SJSA1 (cell line): Measurements from ENCODE around the gene LYZL4. TPM values are rescaled to one million over a fixed set of nuclear protein-coding genes. Genes with fewer than 3 reads are reported as not detected.
A peak's percentile ranks its signal among the peaks of the same experiment; 100 is the strongest.

ENCODE experiments used
- DNase-seq, 2 experiments: peaks; one replicate each; pipeline ENCODE4 v3.0.0-alpha.2; 2015 to 2020; ENCODE audit warnings: low spot score in 2 of 2, low read depth in 1 of 2
- H3K27ac ChIP-seq: fragments of 250-450 bp; sonication (Bioruptor Pico); 2 replicates; pipeline ENCODE4 v1.5.1; 2020; ENCODE audit warnings: mild to moderate bottlenecking, moderate library complexity
- H3K27me3 ChIP-seq: fragments of 250-450 bp; sonication (Bioruptor Pico); replicated peaks from 2 replicates; pipeline ENCODE4 v1.5.1; 2020; ENCODE audit warnings: mild to moderate bottlenecking, moderate library complexity
- H3K36me3 ChIP-seq: fragments of 250-450 bp; sonication (Bioruptor Pico); 2 replicates; pipeline ENCODE4 v1.5.1; 2020; ENCODE audit warnings: mild to moderate bottlenecking
- H3K4me1 ChIP-seq: fragments of 250-450 bp; sonication (Bioruptor Pico); replicated peaks from 2 replicates; pipeline ENCODE4 v1.6.1; 2021; ENCODE audit warnings: mild to moderate bottlenecking
- H3K4me3 ChIP-seq: fragments of 250-450 bp; sonication (Bioruptor Pico); 2 replicates; pipeline ENCODE4 v1.5.1; 2020; ENCODE audit warnings: mild to moderate bottlenecking
- H3K9me3 ChIP-seq: fragments of 250-450 bp; sonication (Bioruptor Pico); replicated peaks from 2 replicates; pipeline ENCODE4 v1.5.1; 2020; ENCODE audit warnings: mild to moderate bottlenecking
- total RNA-seq: library from RNA; depleted of rRNA; stranded (reverse); fragments of >200 nt; shearing (Covaris generic); gene quantifications from 2 replicates; pipeline ENCODE4 v1.2.3, GENCODE V29; 2014; rRNA removed

Gene LYZL4, protein sequence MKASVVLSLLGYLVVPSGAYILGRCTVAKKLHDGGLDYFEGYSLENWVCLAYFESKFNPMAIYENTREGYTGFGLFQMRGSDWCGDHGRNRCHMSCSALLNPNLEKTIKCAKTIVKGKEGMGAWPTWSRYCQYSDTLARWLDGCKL
- not detected in 2 replicates for total RNA-seq

DNA sequence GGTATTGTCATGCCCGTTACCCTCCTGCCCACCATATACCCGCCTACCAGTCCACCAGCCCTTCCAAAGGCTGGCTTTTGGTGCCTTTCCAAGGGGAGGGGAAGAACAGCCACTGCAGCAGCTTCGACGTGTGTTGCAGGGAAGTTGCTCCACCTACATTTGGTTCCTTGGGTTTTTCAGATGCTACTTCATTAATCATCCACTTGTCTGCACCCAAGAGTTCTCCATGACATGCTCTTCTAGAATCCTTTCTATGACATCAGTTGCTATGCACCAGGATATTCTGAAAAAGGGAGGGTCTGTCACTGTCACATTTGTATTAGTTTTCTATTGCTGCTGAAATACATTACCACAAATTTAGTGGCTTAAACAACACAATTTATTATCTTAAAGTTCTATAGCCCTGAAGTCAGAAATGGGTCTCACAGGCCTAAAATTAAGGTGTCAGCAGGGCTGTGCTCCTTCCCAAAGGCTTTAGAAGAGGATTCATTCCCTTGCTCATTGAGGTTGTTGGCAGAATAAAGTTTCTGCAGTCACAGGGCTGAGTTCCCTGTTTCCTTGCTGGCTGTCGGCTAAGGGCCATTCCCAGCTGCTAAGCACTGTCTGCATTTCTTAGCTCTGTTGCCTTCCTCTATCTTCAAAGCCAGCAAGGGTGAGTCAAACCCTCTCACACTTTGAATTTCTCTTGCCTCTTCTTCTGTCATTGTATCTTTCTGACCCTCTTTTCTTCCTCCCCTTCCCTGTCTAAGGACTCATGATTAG lies at the start of gene LYZL4:
Gene LYZL4 (minus strand): TSS at position 241 of the 762 bp plus-strand sequence. CDS start 3,359 bp downstream, outside the sequence.
- H3K27ac ChIP-seq, result no peak within 1 kb of the TSS
- H3K4me1 ChIP-seq, result no peaks in the 10 kb centered on the region
- no peaks in the 10 kb centered on the region for H3K36me3 ChIP-seq
- DNase-seq, result no peak
- H3K27me3 ChIP-seq, result no peaks in the 10 kb centered on the region
- H3K9me3 ChIP-seq, result no peaks in the 10 kb centered on the region
- no peak within 1 kb of the TSS for H3K4me3 ChIP-seq

DNA sequence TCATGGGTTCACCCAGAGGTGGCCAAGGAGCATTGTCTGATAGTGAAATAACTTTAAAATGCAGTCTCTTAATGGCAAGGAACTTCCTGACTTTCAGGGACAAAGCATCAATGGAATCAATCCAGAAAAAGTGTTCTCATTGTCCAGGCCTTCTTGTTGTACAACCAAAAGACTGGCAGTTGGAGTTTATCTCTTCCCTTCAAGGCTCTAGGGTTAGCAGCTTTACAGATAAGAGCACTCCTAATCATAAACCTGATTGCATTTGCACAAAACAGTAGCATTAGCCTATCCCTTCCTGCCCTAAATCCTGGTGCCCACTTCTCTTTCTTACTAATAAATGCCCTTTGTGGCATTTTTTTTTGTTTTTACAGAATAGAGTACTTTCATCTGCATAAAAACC lies 48.7 kb upstream of the LYZL4 start:
- Histone ChIP-seq H3K27ac (no peak overlapping the region), H3K36me3 (no peaks in the 10 kb centered on the region), H3K27me3 (no peaks in the 10 kb centered on the region), H3K4me1 (no peaks in the 10 kb centered on the region), H3K4me3 (no peak overlapping the region), H3K9me3 (no peaks in the 10 kb centered on the region)
- DNase-seq, result no peak

DNA sequence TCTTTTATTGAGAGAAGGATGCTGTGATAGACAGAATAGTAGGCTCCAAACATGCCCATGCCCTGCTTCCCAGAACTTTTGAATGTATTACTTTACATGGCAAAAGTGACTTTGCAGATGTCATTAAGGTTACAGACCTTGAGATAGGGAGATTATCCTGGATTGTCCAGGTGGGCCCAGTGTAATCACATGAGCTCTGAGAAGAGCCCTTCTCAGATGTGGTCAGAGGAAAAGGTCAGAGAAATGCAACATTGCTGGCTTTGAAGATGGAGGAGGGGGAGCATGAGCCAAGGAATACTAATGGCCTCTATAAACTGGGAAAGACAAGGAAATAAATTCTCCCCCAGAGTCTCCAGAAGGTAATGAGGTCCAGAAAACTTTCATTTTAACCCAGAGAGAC lies 45.8 kb upstream of the LYZL4 start:
- H3K27me3 ChIP-seq, result no peaks in the 10 kb centered on the region
- DNase-seq, result no peak
- H3K4me3 ChIP-seq, result no peak overlapping the region
- no peaks in the 10 kb centered on the region for H3K9me3 ChIP-seq
- H3K4me1 ChIP-seq, result no peaks in the 10 kb centered on the region
- no peaks in the 10 kb centered on the region for H3K36me3 ChIP-seq
- no peak overlapping the region for H3K27ac ChIP-seq

DNA sequence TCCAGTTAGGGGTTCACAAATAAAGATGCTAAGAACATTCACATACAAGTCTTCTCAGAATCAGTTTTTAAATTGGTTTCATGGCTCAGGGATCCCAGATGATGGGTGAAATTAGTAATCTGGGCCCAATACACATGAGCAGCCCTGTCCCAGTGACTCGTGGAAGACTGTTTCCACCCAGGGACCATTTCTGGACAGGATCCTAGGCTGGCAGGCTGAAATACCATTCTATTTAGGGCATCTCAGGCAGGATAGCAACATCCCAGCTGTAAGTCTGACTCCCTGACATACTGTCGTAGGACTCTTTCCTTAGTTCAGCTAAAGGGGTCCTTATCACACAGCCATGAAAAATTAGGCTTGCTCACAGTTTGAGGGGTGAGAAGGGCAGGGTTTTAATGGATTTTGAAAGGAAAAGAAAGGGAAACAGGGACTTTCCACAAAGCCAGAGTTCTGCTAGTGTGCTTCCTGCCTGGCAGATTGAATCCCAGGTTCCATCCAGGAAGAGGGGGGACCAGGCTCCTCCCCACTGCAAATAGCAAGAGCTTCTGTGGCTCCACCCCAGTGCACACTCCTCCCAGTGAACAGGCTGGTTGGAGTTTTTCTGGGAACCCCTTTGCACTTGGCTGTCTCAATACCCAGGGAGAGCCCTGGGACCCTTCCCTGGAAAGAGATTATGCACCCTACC lies 41.3 kb upstream of the LYZL4 start:
- Histone ChIP-seq H3K27ac (no peak overlapping the region), H3K27me3 (no peaks in the 10 kb centered on the region), H3K4me3 (no peak overlapping the region), H3K4me1 (no peaks in the 10 kb centered on the region), H3K36me3 (no peaks in the 10 kb centered on the region), H3K9me3 (no peaks in the 10 kb centered on the region)
- no peak for DNase-seq

DNA sequence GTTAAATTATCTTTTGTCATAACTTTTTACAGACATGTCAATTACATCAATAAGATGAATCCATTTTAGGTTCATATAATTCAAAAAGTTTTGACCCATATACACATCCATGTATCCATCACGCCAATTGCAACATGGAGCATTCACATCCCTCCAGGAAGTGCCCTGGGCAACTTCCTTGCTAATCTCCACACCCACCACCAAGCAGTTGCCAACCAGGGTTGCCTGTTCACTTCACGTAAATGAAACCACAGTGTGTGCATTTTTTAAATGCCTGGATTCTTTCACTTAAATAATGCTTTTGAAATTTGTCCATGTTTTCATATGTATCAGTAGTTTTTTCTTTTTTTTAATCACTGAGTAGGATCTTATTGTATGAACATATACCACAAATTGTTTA lies 40.7 kb upstream of the LYZL4 start:
- no peak for DNase-seq
- Histone ChIP-seq H3K36me3 (no peaks in the 10 kb centered on the region), H3K27ac (no peak overlapping the region), H3K9me3 (no peaks in the 10 kb centered on the region), H3K4me3 (no peak overlapping the region), H3K27me3 (no peaks in the 10 kb centered on the region), H3K4me1 (no peaks in the 10 kb centered on the region)

DNA sequence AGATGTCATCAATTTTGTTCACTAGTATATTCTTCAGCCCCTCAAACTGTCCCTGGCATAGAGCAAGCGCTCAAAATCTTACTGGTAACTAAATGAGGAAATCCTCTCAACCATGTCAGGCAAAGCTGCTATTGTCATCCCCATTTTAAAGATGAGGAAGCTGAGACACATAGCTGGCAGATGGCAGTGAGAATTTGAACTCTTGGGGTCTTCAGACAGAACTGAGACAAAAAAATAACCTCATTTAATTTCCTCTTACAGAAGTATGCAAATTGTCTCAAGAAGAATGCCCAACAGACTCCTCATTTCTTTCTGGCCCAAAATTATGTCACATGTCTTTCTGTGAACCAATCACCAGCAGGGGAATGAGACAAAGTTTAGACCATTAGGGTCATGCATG lies 40.2 kb upstream of the LYZL4 start:
- Histone ChIP-seq H3K27me3 (no peaks in the 10 kb centered on the region), H3K4me1 (no peaks in the 10 kb centered on the region), H3K9me3 (no peaks in the 10 kb centered on the region), H3K4me3 (no peak overlapping the region), H3K27ac (no peak overlapping the region), H3K36me3 (no peaks in the 10 kb centered on the region)
- DNase-seq, result no peak

DNA sequence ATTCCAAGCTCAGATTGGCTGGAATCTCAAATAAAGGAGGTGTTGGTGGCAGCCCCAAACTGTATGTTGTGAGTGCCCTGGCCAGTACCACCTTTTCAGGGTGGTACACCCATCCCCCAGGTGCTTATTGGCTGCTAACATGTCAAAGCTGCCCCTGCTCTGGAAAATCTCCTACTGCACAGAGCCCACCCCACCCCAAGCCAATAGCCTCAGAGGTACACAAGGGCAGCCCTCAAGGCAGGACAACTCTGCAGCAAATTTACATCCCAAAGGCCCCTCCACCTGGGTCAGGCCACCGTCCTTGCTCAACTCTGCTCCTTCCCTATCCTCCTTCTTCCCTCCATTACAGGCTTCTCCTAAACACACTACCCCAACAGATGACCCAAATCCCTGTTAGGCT lies 37.1 kb upstream of the LYZL4 start:
- DNase-seq, result no peak
- Histone ChIP-seq H3K27me3 (no peaks in the 10 kb centered on the region), H3K4me3 (no peak overlapping the region), H3K9me3 (no peaks in the 10 kb centered on the region), H3K27ac (no peak overlapping the region), H3K4me1 (no peaks in the 10 kb centered on the region), H3K36me3 (no peaks in the 10 kb centered on the region)

DNA sequence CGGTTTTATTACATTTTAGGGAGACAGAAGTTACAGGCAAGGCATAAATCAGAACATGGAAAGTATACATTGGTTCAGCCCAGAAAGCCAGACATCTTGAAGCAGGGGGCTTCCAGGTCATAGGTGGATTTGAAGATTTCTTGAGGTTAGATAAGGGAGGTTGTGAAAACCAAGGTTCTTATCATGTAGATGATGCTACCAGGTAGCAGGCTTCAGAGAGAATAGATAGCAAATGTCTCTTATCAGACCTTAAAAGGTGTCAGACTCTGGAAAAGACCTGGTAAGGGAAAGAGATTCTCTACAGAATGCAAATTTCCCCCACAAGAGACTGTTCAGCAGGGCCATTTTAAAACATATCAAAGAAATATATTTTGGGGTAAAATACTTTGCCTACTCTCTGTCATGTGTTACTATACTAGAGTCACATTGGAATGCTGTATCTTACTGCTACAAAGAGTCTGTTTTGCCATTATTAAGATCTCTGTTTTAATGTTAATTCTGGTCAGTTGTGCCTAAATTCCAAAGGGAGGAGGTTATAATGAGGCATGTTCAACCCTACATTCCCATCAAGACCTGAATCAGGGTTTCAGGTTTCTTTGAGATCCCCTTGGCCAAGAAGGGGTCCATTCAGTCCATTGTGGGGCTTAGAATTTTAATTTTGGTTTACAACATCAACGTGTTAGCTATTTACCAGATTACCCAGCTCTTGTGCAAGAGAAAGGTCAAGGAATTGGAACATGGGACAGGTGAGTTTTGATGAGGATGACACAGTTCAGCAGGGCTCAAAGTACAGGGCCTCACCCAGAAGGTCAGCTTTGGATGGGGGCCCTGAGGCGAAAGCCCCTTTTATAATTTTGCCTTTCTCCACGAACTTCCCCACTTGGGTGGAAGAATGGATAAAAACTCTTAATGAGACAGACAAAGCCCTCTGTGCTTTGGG lies 36.0 kb upstream of the LYZL4 start:
- no peaks in the 10 kb centered on the region for H3K27me3 ChIP-seq
- DNase-seq, result no peak
- H3K4me1 ChIP-seq, result no peaks in the 10 kb centered on the region
- H3K9me3 ChIP-seq, result no peaks in the 10 kb centered on the region
- H3K27ac ChIP-seq, result no peak overlapping the region
- H3K4me3 ChIP-seq, result no peak overlapping the region
- no peaks in the 10 kb centered on the region for H3K36me3 ChIP-seq

DNA sequence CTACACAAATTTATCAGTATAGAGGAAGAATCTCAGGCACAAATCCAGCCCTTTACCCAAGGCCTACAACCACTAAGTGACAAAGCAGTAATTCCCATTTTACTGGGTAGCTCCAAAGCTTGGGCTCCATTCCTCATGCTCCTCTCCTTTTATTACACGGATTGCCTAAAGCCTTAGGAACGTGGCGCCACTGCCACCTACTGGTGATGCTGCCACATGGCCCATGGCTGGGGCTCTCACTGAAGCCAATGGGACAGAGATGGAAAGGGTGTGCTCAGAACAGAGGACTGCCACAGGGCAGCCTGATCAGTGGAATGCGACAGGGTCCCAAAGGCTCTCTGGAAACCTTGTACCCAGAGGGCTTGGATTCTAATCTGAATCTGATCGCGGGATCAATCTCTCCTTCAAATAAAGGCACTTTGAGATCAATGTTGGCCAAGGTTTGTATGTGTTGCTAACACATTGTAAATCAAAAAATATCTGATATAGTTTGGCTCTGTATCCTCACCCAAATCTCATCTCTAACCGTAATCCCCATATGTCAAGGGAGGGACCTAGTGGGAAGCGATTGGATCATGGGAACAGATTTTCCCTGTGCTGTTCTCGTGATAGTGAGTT lies 33.5 kb upstream of the LYZL4 start:
- H3K36me3 ChIP-seq, result no peaks in the 10 kb centered on the region
- no peak overlapping the region for H3K4me3 ChIP-seq
- H3K9me3 ChIP-seq, result no peaks in the 10 kb centered on the region
- DNase-seq, result peak; percentile 45 to 62
- H3K27me3 ChIP-seq, result no peaks in the 10 kb centered on the region
- no peak overlapping the region for H3K27ac ChIP-seq
- no peaks in the 10 kb centered on the region for H3K4me1 ChIP-seq

DNA sequence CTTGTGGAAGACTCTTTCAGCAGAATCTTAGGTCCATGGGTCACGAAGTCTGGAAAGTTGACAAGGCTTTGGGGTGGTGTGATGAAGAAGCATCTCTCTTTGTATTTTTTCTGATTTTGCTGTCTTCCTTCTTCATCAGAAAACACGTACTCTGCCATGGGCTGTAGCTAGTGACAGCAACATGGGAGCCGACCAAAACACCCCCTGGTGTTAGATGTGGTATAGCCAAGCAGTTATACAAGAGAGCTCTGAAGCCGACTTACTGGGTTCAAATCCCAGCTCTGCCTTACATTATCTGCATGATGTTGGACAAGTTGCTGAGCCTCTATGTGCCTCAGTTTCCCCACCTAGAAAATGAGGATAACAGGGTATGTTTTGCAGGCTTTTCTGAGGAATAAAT lies 32.9 kb upstream of the LYZL4 start:
- Histone ChIP-seq H3K9me3 (no peaks in the 10 kb centered on the region), H3K27ac (no peak overlapping the region), H3K4me3 (no peak overlapping the region), H3K27me3 (no peaks in the 10 kb centered on the region), H3K4me1 (no peaks in the 10 kb centered on the region), H3K36me3 (no peaks in the 10 kb centered on the region)
- no peak for DNase-seq

DNA sequence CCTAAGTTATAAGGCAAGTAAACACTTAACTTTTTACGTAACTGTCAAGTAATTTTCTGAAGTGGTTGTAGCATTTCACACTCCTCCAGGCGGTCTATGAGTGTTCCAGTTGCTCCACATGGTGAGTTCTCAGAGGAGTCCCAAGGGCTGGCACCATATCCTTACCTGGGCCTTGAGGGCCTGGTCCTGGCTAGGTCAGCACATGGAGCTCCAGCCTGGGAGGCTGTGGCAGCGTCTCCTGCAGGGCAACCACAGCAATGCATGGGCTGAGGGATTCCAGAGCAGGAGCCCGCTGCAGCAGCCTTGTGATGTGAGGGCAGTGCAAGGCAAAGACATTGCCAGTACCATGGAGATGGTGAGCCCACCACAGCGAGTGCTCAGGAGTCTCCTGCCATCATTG lies 32.2 kb upstream of the LYZL4 start:
- no peak overlapping the region for H3K4me3 ChIP-seq
- H3K27ac ChIP-seq, result no peak overlapping the region
- H3K4me1 ChIP-seq, result no peaks in the 10 kb centered on the region
- no peaks in the 10 kb centered on the region for H3K36me3 ChIP-seq
- no peaks in the 10 kb centered on the region for H3K9me3 ChIP-seq
- DNase-seq, result no peak
- no peaks in the 10 kb centered on the region for H3K27me3 ChIP-seq

DNA sequence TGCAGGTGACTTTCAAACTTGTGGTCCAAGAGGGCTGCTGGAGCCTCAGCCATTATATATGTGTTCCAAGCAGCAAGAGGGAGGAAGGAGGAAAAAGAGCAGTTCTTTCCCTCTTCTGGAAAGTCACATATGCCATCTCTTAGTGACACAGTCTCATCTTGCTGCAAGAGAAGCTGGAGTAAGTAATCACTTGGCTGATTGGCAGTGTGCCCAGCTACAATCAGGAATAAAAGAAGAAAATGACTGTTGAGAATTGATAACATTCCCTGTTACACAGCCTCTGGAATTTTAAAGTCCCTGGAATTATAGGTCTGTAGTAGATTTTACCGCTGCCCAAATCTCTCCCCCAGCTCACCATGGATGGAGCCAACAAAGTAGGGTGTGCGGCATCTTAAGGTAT lies 31.4 kb upstream of the LYZL4 start:
- no peak overlapping the region for H3K4me3 ChIP-seq
- no peak for DNase-seq
- no peaks in the 10 kb centered on the region for H3K36me3 ChIP-seq
- H3K9me3 ChIP-seq, result no peaks in the 10 kb centered on the region
- H3K27me3 ChIP-seq, result no peaks in the 10 kb centered on the region
- no peaks in the 10 kb centered on the region for H3K4me1 ChIP-seq
- no peak overlapping the region for H3K27ac ChIP-seq

DNA sequence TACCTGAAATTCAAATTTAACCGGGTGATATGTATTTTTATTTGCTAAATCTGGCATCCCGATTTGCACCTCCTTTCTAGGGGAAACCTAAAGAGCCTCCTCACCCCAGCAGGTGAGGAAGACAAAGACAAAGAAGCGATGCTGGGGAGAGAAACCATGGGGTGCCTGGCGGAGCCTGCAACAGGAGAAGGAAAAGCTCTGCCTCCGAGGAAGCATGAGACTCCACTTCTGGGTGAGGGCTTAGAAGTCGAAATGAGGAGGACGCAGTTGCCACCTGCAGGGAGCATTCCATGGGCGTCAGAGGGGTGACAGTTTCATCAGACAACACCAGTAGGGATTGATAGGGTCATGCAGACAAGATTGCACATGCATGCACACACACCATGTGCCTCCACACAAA lies 30.5 kb upstream of the LYZL4 start:
- H3K27me3 ChIP-seq, result no peaks in the 10 kb centered on the region
- no peak overlapping the region for H3K4me3 ChIP-seq
- no peak overlapping the region for H3K27ac ChIP-seq
- no peak for DNase-seq
- no peaks in the 10 kb centered on the region for H3K36me3 ChIP-seq
- H3K4me1 ChIP-seq, result no peaks in the 10 kb centered on the region
- no peaks in the 10 kb centered on the region for H3K9me3 ChIP-seq
